HL-60/S4 treated with retinoic acid at 250 ng/mL for 4 days and 3 days (cell line): Measurements from ENCODE around the gene EEF1AKMT4.

Source experiments
- in situ Hi-C: fragments of 300-500 bp; cut with MboI; formaldehyde crosslinking; loops from 2 replicates; pipeline ENCODE4 v1.7.0; 2022; ENCODE audit warnings: low sequenced_read_pairs

EEF1AKMT4 gene

GRCh38 chr3:184249412-184250166, at the start of gene EEF1AKMT4:
TSS of gene EEF1AKMT4 (plus strand) at chr3:184249672. CDS start at chr3:184249695, 23 bp downstream.
- in situ Hi-C loops = no loop called here

GRCh38 chr3:184200825-184201224, 48.6 kb upstream of the EEF1AKMT4 start:
- in situ Hi-C loops = no loop called here

- in situ Hi-C loops = no loop called here
These were observed 45.9 kb upstream of the EEF1AKMT4 start for GRCh38 chr3:184203526-184203925.

- in situ Hi-C loops = no loop called here
These were observed 40.1 kb upstream of the EEF1AKMT4 start for GRCh38 chr3:184209146-184209923.

GRCh38 chr3:184211297-184211696, 38.2 kb upstream of the EEF1AKMT4 start:
- in situ Hi-C loops = no loop called here

- in situ Hi-C loops = no loop called here
These were observed 37.8 kb upstream of the EEF1AKMT4 start for GRCh38 chr3:184211718-184212117.

GRCh38 chr3:184218814-184219213, 30.7 kb upstream of the EEF1AKMT4 start:
- in situ Hi-C loops = no loop called here

- in situ Hi-C loops = no loop called here
These were observed 27.0 kb upstream of the EEF1AKMT4 start for GRCh38 chr3:184222521-184222920.

GRCh38 chr3:184223946-184224345, 25.5 kb upstream of the EEF1AKMT4 start:
- in situ Hi-C loops = no loop called here

GRCh38 chr3:184227481-184227935, 22.0 kb upstream of the EEF1AKMT4 start:
- in situ Hi-C loops = no loop called here

- in situ Hi-C loops = no loop called here
These were observed 20.9 kb upstream of the EEF1AKMT4 start for GRCh38 chr3:184228376-184229137.

GRCh38 chr3:184229394-184230080, 19.9 kb upstream of the EEF1AKMT4 start, which contains the start of gene VWA5B2:
TSS of gene VWA5B2 (plus strand) at chr3:184229585. CDS start at chr3:184230529, 944 bp downstream.
- in situ Hi-C loops = no loop called here

- in situ Hi-C loops = no loop called here
These were observed 19.3 kb upstream of the EEF1AKMT4 start for GRCh38 chr3:184230081-184230602.

- in situ Hi-C loops = no loop called here
These were observed 18.6 kb upstream of the EEF1AKMT4 start for GRCh38 chr3:184230603-184231528.

- in situ Hi-C loops = no loop called here
These were observed 17.8 kb upstream of the EEF1AKMT4 start for GRCh38 chr3:184231671-184232070.

- in situ Hi-C loops = no loop called here
These were observed 16.2 kb upstream of the EEF1AKMT4 start for GRCh38 chr3:184233127-184233843.

- in situ Hi-C loops = no loop called here
These were observed 15.2 kb upstream of the EEF1AKMT4 start for GRCh38 chr3:184234224-184234623.

- in situ Hi-C loops = no loop called here
These were observed 14.6 kb upstream of the EEF1AKMT4 start for GRCh38 chr3:184234671-184235380.
